Psoas muscle (tissue), 8 donors: Measurements from ENCODE around the gene RASGRP4. TPM values are rescaled to one million over a fixed set of nuclear protein-coding genes. Genes with fewer than 3 reads are reported as not detected.

ENCODE experiments used
- ATAC-seq, 4 donors: fragments of 200-7000 bp; cut with Tn5 transposase; one replicate each; pipeline ENCODE4 v1.9.1; 2020; ENCODE audit warnings: moderate library complexity in 3 of 4, mild to moderate bottlenecking in 2 of 4
- DNase-seq, 2 donors: peaks; one replicate each; pipeline ENCODE4 v3.0.0-alpha.2; 2020
- H3K27ac ChIP-seq: fragments of 200-600 bp; one replicate; pipeline ENCODE4 v1.8.0; 2022
- H3K27me3 ChIP-seq, 3 donors: fragments of 200-600 bp in 1 of 3; one replicate each; pipeline versions ENCODE4 v1.6.1 to v1.8.0; 2013 to 2022; ENCODE audit warnings: low read length in 2 of 3, mild to moderate bottlenecking in 2 of 3, moderate library complexity in 1 of 3; ENCODE audit not compliant: insufficient read depth in 3 of 3
- H3K36me3 ChIP-seq, 2 donors: fragments of 200-600 bp in 1 of 2; one replicate each; pipeline versions ENCODE4 v1.6.1 to v1.8.0; 2013 to 2022; ENCODE audit warnings: low read depth in 1 of 2, mild to moderate bottlenecking in 1 of 2, moderate library complexity in 1 of 2; ENCODE audit not compliant: insufficient read depth in 1 of 2
- H3K4me1 ChIP-seq: fragments of 200-600 bp; one replicate; pipeline ENCODE4 v1.8.0; 2022
- H3K4me3 ChIP-seq: fragments of 200-600 bp; one replicate; pipeline ENCODE4 v1.8.0; 2022; ENCODE audit warnings: mild to moderate bottlenecking
- H3K9me3 ChIP-seq: fragments of 200-600 bp; one replicate; pipeline ENCODE4 v1.8.0; 2022
- WGBS, 3 donors: extraction: QIAGEN DNeasy Blood & Tissue Kit; methylation state at CpG; one replicate each; pipeline versions ENCODE4 v1.1.6 to v1.1.7; 2013; 5-methylcytosine and 5-hydroxymethylcytosine counted together
- intact Hi-C, 2 donors: fragments of 100-400 bp; cut with DNase I; formaldehyde crosslinking; loops; one replicate each; pipeline versions ENCODE4 v1.11.0 to v1.14.2; 2022
- polyA plus RNA-seq, 3 donors: library from polyadenylated mRNA; stranded (reverse); fragments of 200-250 nt; gene quantifications; one replicate each; pipeline ENCODE4 v1.2.3, GENCODE V29; 2013
- total RNA-seq, 4 donors: library from RNA; stranded (reverse); fragmentation: NEBNext Ultra II Directional in 2 of 4; extraction: Animal tissue kit (Norgen Biotek cat#: 25700) in 2 of 4; gene quantifications; one replicate each; pipeline versions ENCODE4 v1.2.1 to v1.2.4, GENCODE V29; 2021 to 2023
- TF ChIP-seq, protein P1 (sequence below): fragments of 200-600 bp; IDR thresholded peaks from one replicate; pipeline ENCODE4 v1.8.0; 2022; ENCODE audit warnings: antibody characterized with exemption
- donor health status: healthy with polysubstance abuse.
- donor health status: DM: no; HTN: no; CAD: no; lungs with moderate emphysema.
- donor health status: Bipolar disorder and iron deficiency.
- donor health status: healthy.
- donor health status: DM: yes; HTN: yes; CAD: no.
- donor health status: DM: no; HTN: no; CAD: no.
- donor health status: DM: no; HTN: no; CAD: no.
- donor health status: DM: yes; HTN: yes; CAD: no.

The RASGRP4 gene
- total and polyA plus RNA-seq, 7 donors, result 0.17 to 2.0 (median 0.44) TPM

DNA sequence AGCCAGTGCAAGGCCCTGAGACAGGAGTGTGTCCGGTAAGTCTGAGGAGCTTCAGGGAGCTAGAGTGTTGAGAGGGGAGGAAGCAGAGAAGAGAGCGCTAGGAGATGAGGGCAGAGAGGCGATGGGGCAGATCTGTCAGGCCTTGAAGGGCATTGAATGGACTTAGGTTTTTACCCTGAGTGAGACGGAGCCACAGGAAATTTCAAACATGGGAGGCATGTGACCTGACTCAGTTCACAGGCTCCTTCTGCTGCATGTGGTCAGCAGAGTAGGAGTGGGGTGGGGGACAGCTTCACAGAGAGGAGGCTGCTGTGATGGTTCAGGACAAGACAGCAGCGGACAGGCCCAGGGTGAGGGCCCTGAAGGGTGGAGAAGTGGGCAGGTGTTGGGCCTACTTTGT is 25.7 kb downstream of the RASGRP4 start:
- WGBS, 3 donors, result 81 to 83% (median 82%) methylated on average over 5 of the region's 5 CpGs
- DNase-seq (no peak), ATAC-seq (no peak)
- intact Hi-C loops, result loop anchor here in 1 of 2 donors (5.0 kb wide), 1 partner anchor 237 kb away; no protein-coding TSS in a partner anchor
- Histone ChIP-seq H3K27ac (no peak overlapping the region), H3K4me1 (no peaks in the 10 kb centered on the region), H3K27me3 (peaks cover 0 to 43% (median 18%) of the 10 kb centered on the region in 3 donors), H3K36me3 (no peaks in the 10 kb centered on the region), H3K9me3 (no peaks in the 10 kb centered on the region), H3K4me3 (no peak overlapping the region)
- TF ChIP-seq, protein P1, sequence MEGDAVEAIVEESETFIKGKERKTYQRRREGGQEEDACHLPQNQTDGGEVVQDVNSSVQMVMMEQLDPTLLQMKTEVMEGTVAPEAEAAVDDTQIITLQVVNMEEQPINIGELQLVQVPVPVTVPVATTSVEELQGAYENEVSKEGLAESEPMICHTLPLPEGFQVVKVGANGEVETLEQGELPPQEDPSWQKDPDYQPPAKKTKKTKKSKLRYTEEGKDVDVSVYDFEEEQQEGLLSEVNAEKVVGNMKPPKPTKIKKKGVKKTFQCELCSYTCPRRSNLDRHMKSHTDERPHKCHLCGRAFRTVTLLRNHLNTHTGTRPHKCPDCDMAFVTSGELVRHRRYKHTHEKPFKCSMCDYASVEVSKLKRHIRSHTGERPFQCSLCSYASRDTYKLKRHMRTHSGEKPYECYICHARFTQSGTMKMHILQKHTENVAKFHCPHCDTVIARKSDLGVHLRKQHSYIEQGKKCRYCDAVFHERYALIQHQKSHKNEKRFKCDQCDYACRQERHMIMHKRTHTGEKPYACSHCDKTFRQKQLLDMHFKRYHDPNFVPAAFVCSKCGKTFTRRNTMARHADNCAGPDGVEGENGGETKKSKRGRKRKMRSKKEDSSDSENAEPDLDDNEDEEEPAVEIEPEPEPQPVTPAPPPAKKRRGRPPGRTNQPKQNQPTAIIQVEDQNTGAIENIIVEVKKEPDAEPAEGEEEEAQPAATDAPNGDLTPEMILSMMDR, result no peak

DNA sequence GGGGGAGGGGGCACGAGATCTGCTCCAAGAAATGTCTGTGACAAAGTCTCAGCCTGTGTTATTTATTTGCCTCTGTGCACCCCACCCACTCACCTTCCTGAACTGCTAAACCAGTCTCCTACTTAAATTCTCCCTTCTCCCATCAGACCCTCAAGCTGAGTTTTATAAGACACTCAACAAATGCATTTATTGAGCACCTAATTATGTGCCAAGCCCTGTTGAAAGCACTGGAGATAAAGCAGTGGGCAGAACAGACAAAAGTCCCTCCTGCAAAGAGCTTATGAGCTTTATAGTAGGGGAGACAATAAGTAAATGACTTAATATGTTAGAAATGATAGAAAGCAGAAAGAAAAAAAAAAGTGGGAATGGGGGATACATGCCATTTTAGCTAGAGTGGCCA is 26.5 kb downstream of the RASGRP4 start:
- no peak for DNase-seq
- Histone ChIP-seq H3K27ac (no peak overlapping the region), H3K27me3 (peaks cover 0 to 51% (median 21%) of the 10 kb centered on the region in 3 donors), H3K4me3 (no peak overlapping the region), H3K9me3 (no peaks in the 10 kb centered on the region), H3K4me1 (no peaks in the 10 kb centered on the region), H3K36me3 (no peaks in the 10 kb centered on the region)
- intact Hi-C loops, result no loop called here
- WGBS, 3 donors, result 40 to 67% (median 46%) methylated on average over 1 of the region's 1 CpG
- ATAC-seq, result no peak
- TF ChIP-seq, protein P1, result no peak

DNA sequence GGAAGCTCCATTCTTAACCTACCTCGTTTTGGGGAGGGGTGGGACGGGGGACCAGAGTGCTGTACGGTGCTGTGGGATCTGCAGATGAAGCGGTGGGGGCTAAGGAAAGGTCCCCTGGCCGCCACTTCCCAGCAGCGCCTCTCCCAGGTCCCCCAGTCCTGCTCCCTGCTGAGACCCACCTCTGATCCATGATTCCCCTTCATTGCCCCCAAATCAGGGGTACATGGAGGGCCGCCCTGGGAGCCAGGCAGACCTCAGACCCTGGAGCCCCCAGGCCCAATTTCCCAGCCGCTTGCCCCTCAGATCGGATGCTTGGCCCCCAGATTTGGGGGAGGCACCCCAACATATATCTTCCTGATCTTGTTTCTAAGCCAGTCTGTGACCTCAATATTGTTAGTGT is 26.9 kb downstream of the RASGRP4 start:
- no peak for ATAC-seq
- Histone ChIP-seq H3K27ac (no peak overlapping the region), H3K36me3 (no peaks in the 10 kb centered on the region), H3K4me3 (no peak overlapping the region), H3K4me1 (no peaks in the 10 kb centered on the region), H3K9me3 (no peaks in the 10 kb centered on the region), H3K27me3 (peaks cover 0 to 55% (median 21%) of the 10 kb centered on the region in 3 donors)
- TF ChIP-seq, protein P1, result no peak
- DNase-seq, result no peak
- WGBS, 3 donors, result 44 to 58% (median 53%) methylated on average over 9 of the region's 9 CpGs
- intact Hi-C loops, result no loop called here

DNA sequence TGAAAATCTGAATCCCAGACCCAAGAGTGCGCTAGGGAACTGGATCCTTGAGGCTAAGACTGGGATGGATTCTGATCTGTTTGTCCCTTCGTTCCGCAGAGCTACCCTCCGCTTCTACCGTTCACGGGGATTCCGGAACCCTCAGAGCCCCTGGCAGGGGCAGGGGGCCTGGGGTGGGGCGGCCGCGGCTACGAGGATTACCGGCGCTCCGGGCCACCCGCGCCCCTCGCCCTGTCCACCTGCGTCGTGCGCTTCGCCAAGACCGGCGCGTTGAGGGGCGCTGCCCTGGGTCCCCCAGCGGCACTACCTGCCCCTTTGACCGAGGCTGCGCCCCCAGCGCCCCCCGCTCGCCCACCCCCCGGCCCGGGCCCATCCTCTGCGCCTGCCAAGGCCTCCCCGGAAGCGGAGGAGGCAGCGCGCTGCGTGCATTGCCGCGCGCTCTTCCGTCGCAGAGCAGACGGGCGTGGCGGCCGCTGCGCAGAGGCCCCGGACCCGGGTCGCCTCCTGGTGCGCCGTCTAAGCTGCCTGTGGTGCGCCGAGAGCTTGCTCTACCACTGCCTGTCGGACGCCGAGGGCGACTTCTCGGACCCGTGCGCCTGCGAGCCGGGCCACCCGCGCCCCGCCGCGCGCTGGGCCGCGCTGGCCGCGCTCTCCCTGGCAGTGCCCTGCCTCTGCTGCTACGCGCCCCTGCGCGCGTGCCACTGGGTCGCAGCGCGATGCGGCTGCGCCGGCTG is 30.5 kb downstream of the RASGRP4 start:
- ATAC-seq (no peak), DNase-seq (no peak)
- intact Hi-C loops, result no loop called here
- TF ChIP-seq, protein P1, result no peak
- H3K4me1 ChIP-seq, result no peaks in the 10 kb centered on the region
- H3K36me3 ChIP-seq, result no peaks in the 10 kb centered on the region
- no peak overlapping the region for H3K27ac ChIP-seq
- peaks cover 0 to 57% (median 21%) of the 10 kb centered on the region in 3 donors for H3K27me3 ChIP-seq
- H3K4me3 ChIP-seq, result no peak overlapping the region
- 5 to 17% (median 14%) methylated on average over 57 to 86 of the region's 86 CpGs for WGBS, 3 donors
- no peaks in the 10 kb centered on the region for H3K9me3 ChIP-seq
